Stimulated activated CD4-positive, alpha-beta T cell treated with anti-CD3 and anti-CD28 coated beads, Interleukin-2, amount 100 ng/mL, for 4 hours (primary cell): ENCODE data around the gene PRKN.
"Not testable (repeated sequence)": the region's sequence is repeated elsewhere in the genome, so short reads cannot be mapped to it uniquely, and the experiment has no call there.

Experiments used
- DNase-seq: peaks from one replicate; pipeline ENCODE4 v3.0.0-alpha.2; 2020; ENCODE audit warnings: low read depth

Gene PRKN

GRCh38 chr6:162442687-162443086, 284.9 kb downstream of the PRKN start:
- DNase-seq, result no peak

DNA sequence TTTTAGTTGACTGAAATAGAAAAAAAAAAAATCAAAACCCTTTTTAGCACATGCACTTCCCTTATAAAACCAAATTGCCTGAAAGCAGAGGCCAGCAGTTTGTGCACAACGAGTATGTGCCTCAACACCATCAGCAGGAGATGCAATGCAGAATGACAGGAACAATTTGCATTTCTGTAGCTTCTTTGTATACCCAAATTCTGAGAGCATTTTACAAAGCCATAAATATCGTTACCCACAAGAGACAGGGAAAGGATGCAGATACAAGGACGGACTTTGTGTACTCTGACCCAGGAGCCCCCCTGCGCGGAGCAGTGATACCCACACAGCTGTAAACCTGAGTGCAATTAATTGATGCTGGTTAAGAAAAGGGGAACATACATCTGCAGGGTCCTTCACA, 285.6 kb downstream of the PRKN start:
- DNase-seq, result no peak

DNA sequence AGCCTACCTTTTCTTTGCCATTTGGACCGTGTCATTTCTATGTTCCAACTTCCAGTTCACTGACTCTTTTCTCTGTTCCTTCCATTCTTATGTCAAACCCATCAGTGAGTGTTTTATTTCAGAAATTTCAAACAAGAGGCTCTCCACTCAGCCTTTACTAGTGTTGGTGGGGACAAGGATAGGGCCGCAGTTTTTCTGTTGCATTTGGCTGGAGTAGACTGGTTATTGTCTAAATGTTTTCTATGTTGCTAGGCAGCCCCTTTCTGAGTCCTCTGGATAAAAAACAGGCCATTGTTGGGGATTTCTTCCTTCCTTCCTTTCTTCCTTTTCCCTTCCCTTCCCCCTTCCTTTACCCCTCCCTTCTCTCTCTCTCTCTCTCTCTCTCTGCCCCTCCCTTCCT, 288.6 kb downstream of the PRKN start:
- DNase-seq, result no peak

DNA sequence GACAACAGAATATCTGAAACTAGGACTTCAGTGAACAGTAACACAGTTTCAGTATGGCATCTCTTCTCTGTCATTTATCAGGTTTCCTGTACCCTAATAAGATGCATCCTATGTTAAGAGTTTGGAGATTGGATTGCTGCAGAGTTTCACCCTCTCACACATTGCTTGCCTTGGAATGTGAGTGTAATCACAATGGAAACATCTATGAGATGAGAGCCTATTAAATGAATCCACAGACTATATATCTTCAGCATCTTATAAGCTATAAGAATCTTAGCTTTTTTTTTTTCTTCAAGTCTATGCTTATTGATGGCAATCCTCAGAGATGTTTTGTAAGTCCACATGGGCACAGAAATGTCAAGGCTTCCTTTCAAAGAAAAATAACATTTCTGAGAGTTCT, 292.5 kb downstream of the PRKN start:
- no peak for DNase-seq

- no peak for DNase-seq
Observed at GRCh38 chr6:162421004-162421403, 306.6 kb downstream of the PRKN start.

DNA sequence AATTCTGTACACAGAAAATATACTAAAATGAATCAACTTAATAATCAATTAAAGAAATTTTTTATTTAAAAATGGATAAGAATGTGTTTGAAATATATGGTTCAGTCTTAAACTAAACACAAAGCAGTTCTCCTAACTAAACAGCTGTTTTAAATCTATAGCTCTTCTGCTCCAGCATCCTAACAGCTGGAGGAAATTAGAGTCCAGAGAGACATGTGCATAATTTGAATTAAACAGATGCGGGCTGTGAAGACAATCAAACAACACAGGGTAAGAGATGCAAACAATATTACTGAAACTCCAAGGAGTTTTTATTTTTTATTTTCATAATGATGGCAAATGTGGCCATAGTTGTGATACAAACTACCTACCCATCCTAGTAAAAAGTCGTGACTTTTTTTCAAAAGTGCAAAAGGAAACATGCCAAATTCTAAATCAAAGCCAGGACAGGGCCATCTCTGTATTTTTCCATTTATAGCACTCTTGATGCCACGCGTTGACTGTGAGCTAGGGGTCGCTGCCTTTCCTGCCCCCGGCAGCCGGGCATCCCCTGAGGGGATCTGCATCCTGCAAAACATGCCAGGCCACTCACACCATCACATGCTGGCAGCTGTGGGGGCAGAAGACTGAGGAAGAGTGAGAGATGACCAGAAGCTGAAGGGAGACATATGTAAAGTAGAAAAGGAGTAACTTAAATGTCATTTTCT, 310.6 kb downstream of the PRKN start:
- no peak for DNase-seq

- no peak for DNase-seq
Observed at GRCh38 chr6:162416307-162416706, 311.3 kb downstream of the PRKN start.

- no peak for DNase-seq
Observed at GRCh38 chr6:162409741-162410691, 317.6 kb downstream of the PRKN start.

- DNase-seq, result no peak
Observed at GRCh38 chr6:162408826-162409535, 318.6 kb downstream of the PRKN start.

GRCh38 chr6:162404951-162405350, 322.6 kb downstream of the PRKN start:
- no peak for DNase-seq

- DNase-seq, result no peak
Observed at GRCh38 chr6:162403031-162403430, 324.5 kb downstream of the PRKN start.

GRCh38 chr6:162395181-162395580, 332.4 kb downstream of the PRKN start:
- DNase-seq, result no peak

- not testable (repeated sequence) for DNase-seq
Observed at GRCh38 chr6:162390961-162391811, 336.4 kb downstream of the PRKN start.

- no peak for DNase-seq
Observed at GRCh38 chr6:162389343-162390085, 338.1 kb downstream of the PRKN start.

GRCh38 chr6:162388383-162388777, 339.2 kb downstream of the PRKN start:
- DNase-seq, result no peak

GRCh38 chr6:162387718-162388382, 339.7 kb downstream of the PRKN start:
- DNase-seq, result no peak

DNA sequence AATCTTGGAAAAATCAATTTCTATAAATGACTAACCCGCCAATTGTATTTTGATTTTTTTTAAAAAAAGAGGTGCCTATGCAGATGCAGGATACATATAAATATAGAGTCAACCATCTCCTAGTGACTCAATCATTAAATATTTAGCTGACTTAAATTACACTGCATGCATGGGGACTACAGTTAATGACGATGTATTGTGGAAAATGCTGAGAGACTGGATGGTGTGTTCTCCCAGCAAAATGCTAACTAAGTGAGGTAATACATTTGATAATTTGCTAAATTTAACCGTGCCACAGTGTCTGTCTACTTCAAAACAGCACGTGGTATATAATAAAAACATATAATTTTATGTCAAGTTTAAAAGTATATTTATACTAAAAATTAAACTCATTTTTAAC, 341.6 kb downstream of the PRKN start:
- DNase-seq, result no peak

DNA sequence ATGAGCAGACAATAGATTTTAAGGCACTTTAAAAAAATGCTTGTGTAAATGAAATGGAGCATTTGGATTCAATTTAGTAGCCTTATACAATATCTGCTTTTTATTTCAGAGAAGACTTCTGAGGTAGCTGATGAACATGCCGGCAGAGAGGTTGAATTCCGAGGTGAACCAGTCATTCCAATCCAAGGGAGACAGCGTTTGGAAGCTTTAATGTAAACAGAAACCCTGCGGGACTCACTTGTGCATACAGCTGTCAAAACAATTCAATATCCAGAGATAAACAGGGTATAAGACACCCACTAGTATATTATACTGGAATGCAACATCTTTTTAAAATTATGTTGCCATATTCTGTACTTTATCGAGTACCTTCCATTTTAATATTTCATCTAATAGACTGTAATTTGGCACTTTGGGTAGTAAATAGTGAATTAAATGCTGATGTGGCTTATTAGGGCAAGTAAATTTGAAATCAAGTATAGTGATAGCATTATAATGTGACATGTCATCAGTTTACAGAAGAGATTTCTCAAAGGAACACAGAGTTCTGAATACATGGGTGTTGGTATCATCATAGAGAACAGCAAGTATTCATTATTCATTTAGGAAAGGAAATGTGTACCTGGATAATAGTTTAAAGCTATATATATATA, 347.7 kb downstream of the PRKN start:
- no peak for DNase-seq

GRCh38 chr6:162377735-162378134, 349.8 kb downstream of the PRKN start:
- DNase-seq, result no peak

- DNase-seq, result no peak
Observed at GRCh38 chr6:162373868-162374267, 353.7 kb downstream of the PRKN start.
